OCI-LY7 (cell line): ENCODE measurements around the gene CEP112. TPM values are rescaled to one million over a fixed set of nuclear protein-coding genes. Genes with fewer than 3 reads are reported as not detected.

Source experiments
- BruUV-seq: library from RNA; stranded (reverse); fragments of 400-500 nt; replicated peaks from 2 replicates; lab custom pipeline; 2021; lab: Mats Ljungman, UMichigan
- CTCF ChIA-PET: fragments of 300-600 bp; sonication (Branson Sonifier 250); formaldehyde crosslinking; loops from one replicate; lab custom pipeline; 2022; ENCODE audit warnings: antibody characterized with exemption; ENCODE audit not compliant: unreplicated experiment; lab: Charles Lee
- POLR2A ChIA-PET: fragments of 300-600 bp; sonication (Branson Sonifier 250); formaldehyde crosslinking; loops from one replicate; lab custom pipeline; 2022; ENCODE audit warnings: antibody characterized with exemption; lab: Charles Lee
- DNase-seq: peaks from one replicate; pipeline ENCODE4 v3.0.0-alpha.2; 2015; ENCODE audit warnings: low spot score
- H2AFZ ChIP-seq: fragments of 200-600 bp; sonication (generic), shearing (Covaris generic); 2 replicates; pipeline ENCODE4 v1.6.1; 2014; ENCODE audit warnings: mild to moderate bottlenecking, antibody characterized with exemption, low read length, moderate library complexity
- H3K27ac ChIP-seq: fragments of 200-600 bp; sonication (generic); 2 replicates; pipeline ENCODE4 v1.5.1; 2014; ENCODE audit warnings: mixed run types, low read depth, mild to moderate bottlenecking, moderate library complexity, low read length, inconsistent platforms; ENCODE audit not compliant: poor library complexity, severe bottlenecking
- H3K36me3 ChIP-seq: fragments of 200-600 bp; sonication (generic); 2 replicates; pipeline ENCODE4 v1.6.1; 2014; ENCODE audit warnings: mild to moderate bottlenecking, antibody characterized with exemption, low read length, moderate library complexity, mixed read lengths; ENCODE audit not compliant: insufficient read depth
- H3K4me1 ChIP-seq: fragments of 200-600 bp; sonication (generic); 2 replicates; pipeline ENCODE4 v1.5.1; 2014; ENCODE audit warnings: mild to moderate bottlenecking, low read length; ENCODE audit not compliant: insufficient read depth, poor library complexity, severe bottlenecking
- H3K4me2 ChIP-seq: fragments of 200-600 bp; sonication (generic); 2 replicates; pipeline ENCODE4 v1.6.1; 2014; ENCODE audit warnings: mild to moderate bottlenecking, low read length
- H3K4me3 ChIP-seq: fragments of 200-600 bp; sonication (generic); 2 replicates; pipeline ENCODE4 v1.5.1; 2014; ENCODE audit warnings: mild to moderate bottlenecking, low read depth, low read length; ENCODE audit not compliant: poor library complexity, severe bottlenecking
- H3K79me2 ChIP-seq: fragments of 200-600 bp; sonication (generic); 2 replicates; pipeline ENCODE4 v1.6.1; 2016; ENCODE audit warnings: low read depth, mild to moderate bottlenecking, low read length, moderate library complexity, mixed read lengths; ENCODE audit not compliant: insufficient read depth
- H3K9me2 ChIP-seq: fragments of 200-600 bp; sonication (generic); 2 replicates; pipeline ENCODE4 v1.6.1; 2016; ENCODE audit warnings: mild to moderate bottlenecking, low read length, mixed read lengths; ENCODE audit not compliant: insufficient read depth
- H3K9me3 ChIP-seq: fragments of 200-600 bp; sonication (generic); 2 replicates; pipeline ENCODE4 v1.6.1; 2014; ENCODE audit warnings: mild to moderate bottlenecking, mixed run types, low read length, mixed read lengths
- H4K20me1 ChIP-seq: fragments of 200-600 bp; sonication (generic); 2 replicates; pipeline ENCODE4 v1.6.1; 2014; ENCODE audit warnings: mild to moderate bottlenecking, antibody characterized with exemption, low read length, moderate library complexity, mixed read lengths; ENCODE audit not compliant: insufficient read depth
- CTCF ChIP-seq: fragments of 200-600 bp; sonication (generic); conservative IDR thresholded peaks from 2 replicates; pipeline ENCODE4 v1.5.1; 2014; ENCODE audit warnings: mild to moderate bottlenecking, antibody characterized with exemption, low read length, moderate library complexity, mixed read lengths
- EZH2phosphoT487 ChIP-seq: fragments of 200-600 bp; sonication (generic); IDR thresholded peaks from 2 replicates; pipeline ENCODE4 v1.6.1; 2018; ENCODE audit warnings: low read depth, borderline replicate concordance, mild to moderate bottlenecking, mixed run types, antibody characterized with exemption, low read length, moderate library complexity, mixed read lengths
- intact Hi-C: fragments of 100-400 bp; cut with micrococcal nuclease; formaldehyde crosslinking; loops from one replicate; pipeline ENCODE4 v1.10.0; 2022; ENCODE audit not compliant: unreplicated experiment
- total RNA-seq, 2 experiments: library from RNA; depleted of rRNA in 1 of 2; stranded (reverse); fragments of >200 nt in 1 of 2; shearing (Covaris generic) in 1 of 2; gene quantifications; 2 replicates each; pipeline ENCODE4 v1.2.3, GENCODE V29; 2014 to 2022

Gene CEP112
- total RNA-seq, 2 experiments from 2014 or later = 2.7 to 6.9 TPM

DNA sequence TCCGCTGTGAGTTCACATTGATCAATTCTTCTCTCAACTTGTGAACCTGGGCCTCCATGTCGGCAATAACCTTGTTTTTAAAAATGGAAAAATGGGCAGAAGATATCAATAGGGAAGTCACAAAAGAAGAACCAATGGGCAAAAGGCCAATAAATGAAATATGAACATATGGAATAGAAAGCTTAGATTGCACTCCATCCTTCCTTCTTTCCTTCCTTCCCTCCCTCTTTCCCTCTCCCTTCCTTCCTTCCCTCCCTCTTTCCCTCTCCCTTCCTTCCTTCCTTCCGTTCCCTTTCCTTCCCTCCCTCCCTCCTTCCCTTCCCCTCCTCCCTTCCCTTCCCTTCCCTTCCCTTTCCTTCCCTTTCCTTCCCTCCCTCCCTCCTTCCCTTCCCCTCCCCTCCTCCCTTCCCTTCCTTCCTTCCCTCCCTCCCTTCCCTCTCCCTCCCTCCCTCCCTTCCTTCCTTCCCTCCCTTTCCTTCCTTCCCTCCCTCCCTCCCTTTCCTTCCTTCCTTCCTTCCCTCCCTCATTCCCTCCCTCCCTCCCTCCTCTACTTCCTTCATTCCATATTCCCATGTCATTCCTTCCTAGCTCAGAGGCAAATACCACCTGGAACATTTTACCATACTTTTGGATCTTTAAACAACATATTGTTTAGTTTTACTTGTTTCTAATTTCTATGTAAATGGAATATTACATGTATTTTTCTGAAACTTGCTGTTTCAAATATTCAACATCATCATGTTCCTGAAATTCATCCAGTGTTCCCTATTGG lies 339.8 kb downstream of the CEP112 start:
- Histone ChIP-seq H3K4me1 (no peaks in the 10 kb centered on the region), H2AFZ (no peak overlapping the region), H3K4me3 (no peak overlapping the region), H3K36me3 (no peaks in the 10 kb centered on the region), H4K20me1 (no peaks in the 10 kb centered on the region), H3K9me2 (no peaks in the 10 kb centered on the region), H3K9me3 (no peaks in the 10 kb centered on the region), H3K4me2 (no peak overlapping the region), H3K27ac (no peak overlapping the region), H3K79me2 (no peaks in the 10 kb centered on the region)
- CTCF ChIA-PET = no interaction called here
- no peak for DNase-seq
- POLR2A ChIA-PET = interaction anchor here (1.2 kb wide), 2 partner anchors 9 to 12 kb away, joined by 3 read pairs; no protein-coding TSS in a partner anchor
- no TSS peak for BruUV-seq
- intact Hi-C loops = no loop called here
- TF ChIP-seq CTCF (no peak), EZH2phosphoT487 (no peak)

DNA sequence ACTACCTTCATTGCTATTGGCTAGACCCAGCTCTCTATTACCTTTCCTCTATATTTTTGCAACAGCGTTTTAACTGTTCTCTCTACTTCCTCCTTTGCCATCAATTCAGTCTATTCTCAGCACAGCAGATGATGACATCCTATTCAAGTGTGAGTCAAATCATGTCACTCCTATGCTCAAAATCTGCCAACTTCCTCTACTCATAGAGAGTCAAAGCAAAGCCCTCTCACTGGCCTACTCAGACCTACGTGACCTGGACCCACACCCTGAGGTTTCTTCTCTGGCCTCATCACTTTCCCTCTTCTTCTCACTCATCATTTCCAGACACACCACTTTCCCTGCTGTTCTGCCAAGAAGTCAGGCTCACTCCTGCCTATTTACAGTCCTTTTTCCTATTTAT lies 341.4 kb downstream of the CEP112 start:
- no peak for DNase-seq
- H3K4me1 ChIP-seq = no peaks in the 10 kb centered on the region
- ChIA-PET POLR2A (interaction anchor here (1.2 kb wide), 1 partner anchor 10 kb away, joined by 3 read pairs; no protein-coding TSS in a partner anchor), CTCF (no interaction called here)
- no peaks in the 10 kb centered on the region for H3K36me3 ChIP-seq
- intact Hi-C loops = no loop called here
- H3K9me3 ChIP-seq = no peaks in the 10 kb centered on the region
- no peak overlapping the region for H2AFZ ChIP-seq
- H3K9me2 ChIP-seq = no peaks in the 10 kb centered on the region
- no peak overlapping the region for H3K27ac ChIP-seq
- H3K4me3 ChIP-seq = no peak overlapping the region
- TF ChIP-seq EZH2phosphoT487 = no peak
- TF ChIP-seq CTCF = no peak
- no peak overlapping the region for H3K4me2 ChIP-seq
- H4K20me1 ChIP-seq = no peaks in the 10 kb centered on the region
- H3K79me2 ChIP-seq = no peaks in the 10 kb centered on the region
- no TSS peak for BruUV-seq

GRCh38 chr17:65848751-65849150 lies 343.2 kb downstream of the CEP112 start:
- DNase-seq = no peak
- intact Hi-C loops = no loop called here
- H2AFZ ChIP-seq = no peak overlapping the region
- H3K36me3 ChIP-seq = no peaks in the 10 kb centered on the region
- CTCF ChIA-PET = no interaction called here
- no peaks in the 10 kb centered on the region for H3K9me2 ChIP-seq
- H3K9me3 ChIP-seq = no peaks in the 10 kb centered on the region
- TF ChIP-seq EZH2phosphoT487 (no peak), CTCF (no peak)
- no peak overlapping the region for H3K4me3 ChIP-seq
- BruUV-seq = no TSS peak
- no peaks in the 10 kb centered on the region for H3K79me2 ChIP-seq
- POLR2A ChIA-PET = interaction anchor here (0.6 kb wide), 1 partner anchor 81 kb away, joined by 3 read pairs; no protein-coding TSS in a partner anchor
- no peaks in the 10 kb centered on the region for H4K20me1 ChIP-seq
- no peak overlapping the region for H3K4me2 ChIP-seq
- no peaks in the 10 kb centered on the region for H3K4me1 ChIP-seq
- H3K27ac ChIP-seq = no peak overlapping the region
